Brain microvascular endothelial cell (primary cell): Measurements from ENCODE around the gene PRPF40A.

Experiments
- DNase-seq: peaks from one replicate; pipeline ENCODE4 v3.0.0-alpha.2; 2020
- H3K27ac ChIP-seq: fragments of 250-450 bp; sonication (Bioruptor Pico); 2 replicates; pipeline ENCODE4 v1.5.1; 2020; ENCODE audit warnings: mild to moderate bottlenecking, moderate library complexity
- H3K27me3 ChIP-seq: fragments of 250-450 bp; sonication (Bioruptor Pico); replicated peaks from 2 replicates; pipeline ENCODE4 v1.5.1; 2020; ENCODE audit warnings: mild to moderate bottlenecking
- H3K36me3 ChIP-seq: fragments of 250-450 bp; sonication (Bioruptor Pico); replicated peaks from 2 replicates; pipeline ENCODE4 v1.5.1; 2020; ENCODE audit warnings: mild to moderate bottlenecking
- H3K4me3 ChIP-seq: 2 replicates; pipeline ENCODE4 v1.5.1; 2011; ENCODE audit warnings: low read depth, mild to moderate bottlenecking, control low read depth, low read length, moderate library complexity
- CTCF ChIP-seq: IDR thresholded peaks from 2 replicates; pipeline ENCODE4 v1.5.1; 2011; ENCODE audit warnings: low read depth, mild to moderate bottlenecking, moderate library complexity, low read length, control low read depth, inconsistent platforms; ENCODE audit errors: missing control alignments
- in situ Hi-C: cut with HindIII; loops from 2 replicates; pipeline ENCODE4 v1.10.0; 2017; ENCODE audit warnings: low sequenced_read_pairs, low pct_ligation_motif_present

Gene PRPF40A

GRCh38 chr2:152646775-152647174 is 70.5 kb downstream of the PRPF40A start:
- no peak for TF ChIP-seq CTCF
- no peaks in the 10 kb centered on the region for H3K27me3 ChIP-seq
- in situ Hi-C loops, result loop anchor here (25.0 kb wide), 1 partner anchor 459 kb away; the partner anchor contains the start of gene STAM2
- H3K36me3 ChIP-seq, result peaks cover 25% of the 10 kb centered on the region
- no peak overlapping the region for H3K4me3 ChIP-seq
- peak; percentile 85 for DNase-seq
- no peak overlapping the region for H3K27ac ChIP-seq

- in situ Hi-C loops, result loop anchor here (25.0 kb wide), 1 partner anchor 459 kb away; the partner anchor contains the start of gene STAM2
- H3K27me3 ChIP-seq, result no peaks in the 10 kb centered on the region
- no peak overlapping the region for H3K4me3 ChIP-seq
- DNase-seq, result no peak
- H3K36me3 ChIP-seq, result peaks cover 30% of the 10 kb centered on the region
- no peak for TF ChIP-seq CTCF
- no peak overlapping the region for H3K27ac ChIP-seq
Measured at GRCh38 chr2:152646264-152646663, 71.0 kb downstream of the PRPF40A start.

DNA sequence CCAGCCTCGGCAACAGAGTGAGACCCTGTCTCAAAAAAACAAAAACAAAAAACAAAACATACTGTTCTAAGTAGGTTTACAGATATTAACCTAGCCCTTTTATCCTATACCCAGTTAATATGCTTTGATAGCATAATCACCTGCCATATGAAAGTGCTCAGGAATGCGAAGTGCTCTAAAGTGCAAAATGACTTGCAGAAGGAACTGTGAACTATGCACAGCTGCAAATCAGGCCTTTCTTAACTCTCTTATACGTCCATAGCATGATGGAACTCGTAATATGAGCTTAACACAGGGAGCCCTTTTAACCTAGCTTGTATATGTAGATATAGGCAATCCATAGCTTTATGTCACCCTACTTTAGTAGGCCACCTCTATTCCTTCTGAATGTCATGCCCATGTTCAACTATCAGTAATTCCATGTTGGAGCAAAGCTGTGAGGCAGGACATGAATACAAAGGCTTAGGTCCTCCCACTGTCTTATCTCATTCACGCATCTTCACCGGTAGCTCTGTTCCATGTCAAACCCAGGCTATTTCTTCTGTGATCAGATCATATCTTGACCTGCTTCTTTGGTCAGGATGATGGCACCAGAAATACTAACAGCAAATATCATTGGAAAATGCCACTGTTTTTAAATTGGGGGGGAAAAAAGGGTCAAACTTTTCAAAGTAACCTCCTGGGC is 72.9 kb downstream of the PRPF40A start:
- in situ Hi-C loops, result loop anchor here (25.0 kb wide), 1 partner anchor 457 kb away; the partner anchor contains the start of gene STAM2
- Histone ChIP-seq H3K27ac (no peak overlapping the region), H3K36me3 (peaks cover 43% of the 10 kb centered on the region), H3K27me3 (no peaks in the 10 kb centered on the region), H3K4me3 (no peak overlapping the region)
- TF ChIP-seq CTCF, result no peak
- no peak for DNase-seq

GRCh38 chr2:152638590-152638989 is 78.7 kb downstream of the PRPF40A start:
- in situ Hi-C loops, result loop anchor here (25.0 kb wide), 1 partner anchor 451 kb away; the partner anchor contains the start of gene STAM2
- no peak for TF ChIP-seq CTCF
- H3K36me3 ChIP-seq, result peaks cover 36% of the 10 kb centered on the region

DNA sequence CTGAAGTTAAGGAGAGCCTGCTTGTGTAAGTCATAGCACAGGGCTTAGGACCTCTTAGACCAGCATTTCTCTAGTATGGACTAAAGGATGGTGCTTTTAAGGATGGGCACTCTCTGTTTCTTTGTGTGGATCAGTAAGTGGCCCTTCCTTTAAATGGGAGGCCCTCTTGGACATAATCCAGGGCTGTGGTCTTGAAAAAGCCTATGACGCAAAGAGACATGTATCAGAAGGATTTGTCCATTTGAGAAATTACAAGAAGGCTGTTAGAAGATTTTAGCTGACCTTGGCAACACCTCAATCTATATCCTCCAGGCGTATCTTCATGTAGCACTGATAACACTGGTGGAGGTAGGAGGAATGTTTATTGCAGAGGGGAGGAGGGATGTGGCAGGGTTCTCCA is 79.2 kb downstream of the PRPF40A start:
- H3K4me3 ChIP-seq, result no peak overlapping the region
- no peak overlapping the region for H3K27ac ChIP-seq
- in situ Hi-C loops, result loop anchor here (25.0 kb wide), 1 partner anchor 451 kb away; the partner anchor contains the start of gene STAM2
- peaks cover 32% of the 10 kb centered on the region for H3K36me3 ChIP-seq
- TF ChIP-seq CTCF, result no peak
- no peaks in the 10 kb centered on the region for H3K27me3 ChIP-seq
- no peak for DNase-seq

More at GRCh38 chr2:152638590-152638989, 78.7 kb downstream of the PRPF40A start:
- no peaks in the 10 kb centered on the region for H3K27me3 ChIP-seq
- H3K4me3 ChIP-seq, result no peak overlapping the region
- DNase-seq, result no peak
- no peak overlapping the region for H3K27ac ChIP-seq
